ENCODE results near the gene VAPB. TPM values are rescaled to one million over a fixed set of nuclear protein-coding genes. Genes with fewer than 3 reads are reported as not detected.

Gene VAPB, protein sequence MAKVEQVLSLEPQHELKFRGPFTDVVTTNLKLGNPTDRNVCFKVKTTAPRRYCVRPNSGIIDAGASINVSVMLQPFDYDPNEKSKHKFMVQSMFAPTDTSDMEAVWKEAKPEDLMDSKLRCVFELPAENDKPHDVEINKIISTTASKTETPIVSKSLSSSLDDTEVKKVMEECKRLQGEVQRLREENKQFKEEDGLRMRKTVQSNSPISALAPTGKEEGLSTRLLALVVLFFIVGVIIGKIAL
- 39.7 and 40.9 TPM in 2 replicates for total RNA-seq

DNA sequence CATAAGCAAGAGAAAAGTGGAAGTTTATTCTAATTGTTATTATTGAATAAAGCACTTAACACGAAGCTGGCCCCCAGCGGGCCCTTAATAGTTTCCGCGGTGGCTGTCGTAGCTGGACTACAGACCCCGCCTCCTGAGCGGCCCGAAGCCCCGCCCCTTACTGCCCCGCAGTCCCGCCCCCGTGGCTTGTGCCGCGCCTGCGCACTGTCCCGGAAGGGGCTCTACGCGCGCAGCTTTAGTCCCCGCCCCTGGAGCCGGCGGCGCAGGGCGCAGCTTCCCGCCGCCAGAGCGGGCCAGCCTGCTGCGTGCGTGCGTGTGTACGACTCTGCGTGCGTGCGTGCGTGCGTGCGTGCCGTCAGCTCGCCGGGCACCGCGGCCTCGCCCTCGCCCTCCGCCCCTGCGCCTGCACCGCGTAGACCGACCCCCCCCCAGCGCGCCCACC is at the start of gene VAPB:
Gene VAPB, plus strand, starts transcription at position 348 of the 442 bp plus-strand sequence. CDS start 231 bp downstream, outside the sequence.
- intact Hi-C loops (cut with micrococcal nuclease): loop anchor here (1.0 to 10.0 kb wide), 9 partner anchors 19 to 994 kb away; partner anchors contain the start of genes NELFCD, PRELID3B, RAB22A and RBM38
- no peaks in the 10 kb centered on the region for H3K9me3 Mint-ChIP-seq
- peak; percentile 97 for DNase-seq (ENCODE audit: low spot score)
- H3K36me3 Mint-ChIP-seq (ENCODE audit: low read depth): peaks cover 23% of the 10 kb centered on the region
- peak within 1 kb of the TSS; percentile 99 for H3K4me3 Mint-ChIP-seq
- H3K27ac Mint-ChIP-seq: peak within 1 kb of the TSS; percentile 96
- H3K4me1 Mint-ChIP-seq (ENCODE audit: low read depth): peaks cover 39% of the 10 kb centered on the region
- H3K27me3 Mint-ChIP-seq (ENCODE audit: insufficient read depth): peaks cover 10% of the 10 kb centered on the region

DNA sequence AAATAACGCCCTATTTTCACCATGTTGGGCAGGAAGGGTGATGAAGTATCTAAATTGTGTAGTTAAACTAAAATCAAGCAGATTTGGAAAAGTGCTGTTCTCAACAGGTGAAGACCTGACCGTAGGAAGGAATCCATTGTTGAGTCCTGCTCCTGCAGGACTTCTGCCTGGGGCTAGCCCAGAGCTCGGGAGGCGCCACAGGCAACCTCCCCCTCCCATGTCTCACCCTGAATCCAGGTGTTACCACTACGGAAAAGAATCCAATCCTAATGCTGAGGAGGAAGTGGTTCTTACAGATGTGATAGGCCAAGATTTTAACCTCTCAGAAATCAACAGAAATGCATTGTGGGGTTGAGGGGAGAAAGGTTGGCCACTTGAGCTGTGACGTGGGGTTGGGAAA is 49.3 kb upstream of the VAPB start:
- no peaks in the 10 kb centered on the region for H3K27me3 Mint-ChIP-seq (ENCODE audit: insufficient read depth)
- H3K27ac Mint-ChIP-seq: no peak overlapping the region
- H3K36me3 Mint-ChIP-seq (ENCODE audit: low read depth): peaks cover 25% of the 10 kb centered on the region
- no peak for DNase-seq (ENCODE audit: low spot score)
- no peaks in the 10 kb centered on the region for H3K9me3 Mint-ChIP-seq
- peaks cover 14% of the 10 kb centered on the region for H3K4me1 Mint-ChIP-seq (ENCODE audit: low read depth)
- intact Hi-C loops (cut with micrococcal nuclease): no loop called here
- no peak overlapping the region for H3K4me3 Mint-ChIP-seq

DNA sequence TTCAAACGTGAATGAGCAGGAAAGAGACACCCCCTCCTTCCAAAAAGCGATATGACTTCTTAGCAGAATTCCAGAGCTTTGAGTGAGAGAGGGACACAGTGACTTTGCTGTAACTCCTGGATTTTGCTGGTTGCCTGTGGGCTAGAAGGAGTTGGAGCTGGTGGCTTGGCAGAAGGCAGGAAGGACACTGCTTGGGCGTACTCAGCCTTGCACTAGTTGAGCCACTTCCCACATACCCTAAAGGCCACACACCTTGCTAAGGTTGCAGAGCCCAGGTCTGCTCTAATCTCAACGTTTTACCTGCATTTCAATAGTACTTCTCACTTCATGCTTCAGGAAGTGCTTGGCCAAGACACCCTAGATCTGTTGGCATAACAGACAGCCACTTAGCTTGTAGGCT is 48.9 kb upstream of the VAPB start:
- intact Hi-C loops (cut with micrococcal nuclease): no loop called here
- Mint-ChIP-seq H3K36me3 (ENCODE audit: low read depth) (peaks cover 27% of the 10 kb centered on the region), H3K4me1 (ENCODE audit: low read depth) (peaks cover 14% of the 10 kb centered on the region), H3K27me3 (ENCODE audit: insufficient read depth) (no peaks in the 10 kb centered on the region), H3K4me3 (no peak overlapping the region), H3K9me3 (no peaks in the 10 kb centered on the region), H3K27ac (no peak overlapping the region)
- no peak for DNase-seq (ENCODE audit: low spot score)

DNA sequence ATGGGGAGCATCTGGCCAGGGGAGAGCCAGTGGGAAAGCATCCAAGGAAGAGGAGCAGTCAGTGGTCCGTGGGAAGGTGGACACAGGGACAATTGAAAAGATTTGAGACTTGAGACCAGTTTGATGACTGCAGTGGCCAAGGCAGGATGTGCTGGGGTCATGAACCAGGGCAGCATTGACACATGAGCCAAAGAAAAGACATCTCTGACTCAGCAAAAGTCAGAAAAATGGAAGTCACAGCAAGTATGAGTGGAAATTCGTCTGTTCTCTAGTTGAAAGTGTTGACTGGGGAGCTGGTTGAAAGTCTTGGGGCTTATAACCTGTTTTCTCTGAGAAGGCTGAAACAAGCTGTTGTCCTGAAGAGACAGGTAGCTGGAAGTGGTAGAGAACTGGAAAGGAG is 48.2 kb upstream of the VAPB start:
- no peak for DNase-seq (ENCODE audit: low spot score)
- intact Hi-C loops (cut with micrococcal nuclease): no loop called here
- Mint-ChIP-seq H3K36me3 (ENCODE audit: low read depth) (peaks cover 34% of the 10 kb centered on the region), H3K4me1 (ENCODE audit: low read depth) (peaks cover 14% of the 10 kb centered on the region), H3K9me3 (no peaks in the 10 kb centered on the region), H3K4me3 (no peak overlapping the region), H3K27me3 (ENCODE audit: insufficient read depth) (no peaks in the 10 kb centered on the region), H3K27ac (peak overlapping the region; percentile 14)

DNA sequence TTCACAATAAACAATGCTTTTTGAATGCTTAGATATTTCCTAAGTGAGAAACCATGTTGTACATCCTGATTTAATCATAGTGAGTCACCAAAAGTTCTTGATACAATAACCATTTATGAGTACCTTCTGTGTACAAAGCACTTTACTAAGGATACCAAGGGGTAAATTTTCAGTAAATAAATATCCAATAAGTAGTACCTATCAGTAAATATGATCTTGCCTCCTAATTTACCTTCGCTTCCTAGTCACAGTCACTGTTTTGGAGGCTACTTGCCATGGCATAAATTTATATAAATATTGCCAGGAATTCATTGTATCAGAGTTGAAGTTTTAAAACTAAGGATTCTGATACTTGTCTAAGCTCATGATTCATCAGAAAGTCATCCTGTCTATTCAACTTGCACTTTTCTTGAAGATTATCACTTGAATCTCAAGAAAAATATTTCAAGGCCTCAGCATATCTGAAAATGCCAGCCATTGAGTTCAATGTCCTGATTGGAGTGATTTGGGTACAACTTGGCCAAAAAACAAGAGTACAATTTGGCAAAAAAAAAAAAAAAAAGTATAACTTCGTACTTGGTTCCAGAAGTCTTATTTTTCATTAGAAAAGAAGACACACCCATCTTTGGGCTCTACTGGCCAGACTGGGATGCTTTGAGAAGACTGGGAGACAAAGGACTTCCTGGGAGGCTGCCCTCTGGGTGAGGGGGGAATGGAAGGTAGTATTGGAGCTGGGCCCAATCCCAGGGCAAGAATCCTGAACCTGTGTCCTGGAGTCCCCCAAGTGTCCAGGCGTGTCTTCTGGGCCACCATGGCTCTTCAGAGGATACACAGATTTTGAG is 46.7 kb upstream of the VAPB start:
- Mint-ChIP-seq H3K27me3 (ENCODE audit: insufficient read depth) (no peaks in the 10 kb centered on the region), H3K4me1 (ENCODE audit: low read depth) (peaks cover 14% of the 10 kb centered on the region), H3K4me3 (no peak overlapping the region), H3K9me3 (no peaks in the 10 kb centered on the region), H3K36me3 (ENCODE audit: low read depth) (peaks cover 41% of the 10 kb centered on the region), H3K27ac (no peak overlapping the region)
- DNase-seq (ENCODE audit: low spot score): no peak
- intact Hi-C loops (cut with micrococcal nuclease): no loop called here

DNA sequence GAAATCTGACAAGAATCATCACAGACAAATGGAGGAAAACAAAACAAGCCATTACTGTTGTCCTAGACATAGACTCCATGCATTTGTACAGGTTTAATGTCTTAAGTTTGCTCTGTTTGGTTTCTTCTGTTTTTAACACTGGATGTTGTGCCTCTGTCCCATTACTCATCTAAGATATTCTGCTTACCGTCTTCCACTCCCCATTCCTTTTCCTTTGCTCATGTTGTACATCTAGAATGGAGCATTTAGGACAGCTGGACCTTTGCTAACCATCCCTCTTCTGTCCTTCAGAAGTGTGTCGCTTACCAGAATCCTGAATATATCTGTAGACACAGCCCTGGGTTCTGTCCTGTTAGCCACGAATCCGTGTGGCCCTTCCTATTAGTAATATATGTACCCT is 44.3 kb upstream of the VAPB start:
- no peaks in the 10 kb centered on the region for H3K9me3 Mint-ChIP-seq
- H3K4me3 Mint-ChIP-seq: no peak overlapping the region
- H3K36me3 Mint-ChIP-seq (ENCODE audit: low read depth): peaks cover 38% of the 10 kb centered on the region

DNA sequence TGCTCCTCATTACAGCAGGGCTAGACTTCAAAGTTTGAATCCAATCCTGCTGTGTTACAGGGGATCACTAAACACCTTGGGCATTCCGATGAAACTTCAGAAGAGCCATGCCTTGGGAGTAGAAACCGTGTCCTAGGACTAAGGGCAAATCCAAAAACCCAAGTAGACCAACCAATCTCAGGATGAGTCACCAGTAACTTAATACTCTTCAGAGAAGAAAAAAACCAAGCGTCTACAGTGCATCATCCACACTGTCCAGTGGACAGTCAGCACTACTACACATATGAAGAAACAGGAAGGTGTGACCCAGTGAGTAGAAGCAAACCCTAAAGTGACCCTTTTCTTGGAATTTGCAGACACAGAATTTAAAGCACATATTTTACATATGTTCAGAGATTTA is 39.5 kb upstream of the VAPB start:
- peaks cover 34% of the 10 kb centered on the region for H3K36me3 Mint-ChIP-seq (ENCODE audit: low read depth)
- peaks cover 10% of the 10 kb centered on the region for H3K4me1 Mint-ChIP-seq (ENCODE audit: low read depth)
- intact Hi-C loops (cut with micrococcal nuclease): no loop called here
- DNase-seq (ENCODE audit: low spot score): no peak
- H3K9me3 Mint-ChIP-seq: no peaks in the 10 kb centered on the region
- no peak overlapping the region for H3K27ac Mint-ChIP-seq
- no peak overlapping the region for H3K4me3 Mint-ChIP-seq
- H3K27me3 Mint-ChIP-seq (ENCODE audit: insufficient read depth): no peaks in the 10 kb centered on the region

More for the DNA sequence above, 44.3 kb upstream of the VAPB start:
- DNase-seq (ENCODE audit: low spot score): no peak
- H3K27me3 Mint-ChIP-seq (ENCODE audit: insufficient read depth): no peaks in the 10 kb centered on the region
- H3K4me1 Mint-ChIP-seq (ENCODE audit: low read depth): peaks cover 18% of the 10 kb centered on the region
- intact Hi-C loops (cut with micrococcal nuclease): no loop called here
- H3K27ac Mint-ChIP-seq: no peak overlapping the region

DNA sequence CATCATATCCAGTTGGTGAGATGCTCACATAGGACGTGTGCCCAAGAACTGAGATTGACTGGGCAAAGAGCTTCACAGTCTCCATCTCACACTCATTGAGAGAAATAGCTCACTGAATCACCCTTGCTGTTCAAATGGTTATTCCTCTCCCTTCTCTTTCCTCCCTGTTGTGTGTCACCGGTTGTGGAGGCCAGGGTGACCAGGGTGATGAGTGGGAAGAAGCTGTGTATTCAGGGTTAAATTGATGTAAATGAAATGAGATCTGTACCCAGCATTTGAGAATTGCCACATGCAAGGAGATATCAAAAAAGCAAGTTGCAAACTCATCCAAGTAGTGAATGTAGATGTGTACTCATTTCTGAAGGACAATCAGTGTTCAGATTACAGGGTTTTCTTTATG is 36.6 kb upstream of the VAPB start:
- no peak for DNase-seq (ENCODE audit: low spot score)
- no peak overlapping the region for H3K27ac Mint-ChIP-seq
- H3K4me1 Mint-ChIP-seq (ENCODE audit: low read depth): peaks cover 10% of the 10 kb centered on the region
- H3K36me3 Mint-ChIP-seq (ENCODE audit: low read depth): peaks cover 21% of the 10 kb centered on the region
- H3K9me3 Mint-ChIP-seq: no peaks in the 10 kb centered on the region
- intact Hi-C loops (cut with micrococcal nuclease): loop anchor here (2.0 kb wide), 1 partner anchor 46 kb away; no protein-coding TSS in a partner anchor
- no peak overlapping the region for H3K4me3 Mint-ChIP-seq
- H3K27me3 Mint-ChIP-seq (ENCODE audit: insufficient read depth): no peaks in the 10 kb centered on the region

DNA sequence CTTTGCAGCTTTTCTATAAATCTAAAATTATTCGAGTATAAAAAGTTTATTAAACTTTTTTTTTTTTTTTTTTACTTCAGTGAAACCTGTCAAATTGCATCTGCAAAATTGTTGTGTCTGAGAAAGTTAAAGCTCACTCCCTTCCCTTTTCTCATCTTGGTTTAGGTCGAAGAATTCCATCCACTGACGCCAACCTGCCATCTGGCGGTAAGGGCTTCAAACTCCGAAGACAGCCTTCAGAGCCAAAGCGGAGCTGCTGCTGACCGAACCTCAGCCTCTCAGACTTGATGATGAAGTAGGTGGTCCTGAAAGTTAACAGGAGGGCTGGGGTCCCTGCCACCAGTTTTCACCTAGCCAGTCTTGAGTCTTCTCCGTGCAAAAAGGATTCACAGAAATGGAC is 29.6 kb upstream of the VAPB start:
- H3K27ac Mint-ChIP-seq: no peak overlapping the region
- no peaks in the 10 kb centered on the region for H3K9me3 Mint-ChIP-seq
- no peaks in the 10 kb centered on the region for H3K4me1 Mint-ChIP-seq (ENCODE audit: low read depth)
- H3K27me3 Mint-ChIP-seq (ENCODE audit: insufficient read depth): no peaks in the 10 kb centered on the region
- no peak overlapping the region for H3K4me3 Mint-ChIP-seq
- intact Hi-C loops (cut with micrococcal nuclease): no loop called here
- peaks cover 38% of the 10 kb centered on the region for H3K36me3 Mint-ChIP-seq (ENCODE audit: low read depth)
- DNase-seq (ENCODE audit: low spot score): no peak

DNA sequence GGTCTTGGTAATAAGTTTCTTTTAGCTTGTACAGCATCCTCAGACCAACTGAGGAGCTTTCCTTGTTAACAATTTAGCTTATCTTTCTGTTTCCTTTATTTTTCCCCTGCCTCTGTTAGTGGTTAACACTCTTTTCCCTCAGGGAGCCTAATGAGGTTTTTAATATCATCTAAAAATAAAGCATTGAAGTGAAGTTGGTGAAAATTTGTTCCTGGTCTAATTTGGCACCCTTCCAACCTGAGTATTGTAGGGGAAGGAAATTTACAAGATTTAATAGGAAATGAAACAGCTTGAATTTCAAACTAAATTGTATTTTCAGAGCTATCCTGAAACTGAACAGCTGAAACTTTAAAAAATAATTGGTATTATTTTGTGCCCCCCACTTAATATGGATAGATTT is 28.1 kb upstream of the VAPB start:
- no peak for DNase-seq (ENCODE audit: low spot score)
- H3K27ac Mint-ChIP-seq: no peak overlapping the region
- no peaks in the 10 kb centered on the region for H3K27me3 Mint-ChIP-seq (ENCODE audit: insufficient read depth)
- H3K9me3 Mint-ChIP-seq: no peaks in the 10 kb centered on the region
- peaks cover 34% of the 10 kb centered on the region for H3K36me3 Mint-ChIP-seq (ENCODE audit: low read depth)
- peaks cover under 1% of the 10 kb centered on the region for H3K4me1 Mint-ChIP-seq (ENCODE audit: low read depth)
- H3K4me3 Mint-ChIP-seq: no peak overlapping the region
- intact Hi-C loops (cut with micrococcal nuclease): no loop called here

DNA sequence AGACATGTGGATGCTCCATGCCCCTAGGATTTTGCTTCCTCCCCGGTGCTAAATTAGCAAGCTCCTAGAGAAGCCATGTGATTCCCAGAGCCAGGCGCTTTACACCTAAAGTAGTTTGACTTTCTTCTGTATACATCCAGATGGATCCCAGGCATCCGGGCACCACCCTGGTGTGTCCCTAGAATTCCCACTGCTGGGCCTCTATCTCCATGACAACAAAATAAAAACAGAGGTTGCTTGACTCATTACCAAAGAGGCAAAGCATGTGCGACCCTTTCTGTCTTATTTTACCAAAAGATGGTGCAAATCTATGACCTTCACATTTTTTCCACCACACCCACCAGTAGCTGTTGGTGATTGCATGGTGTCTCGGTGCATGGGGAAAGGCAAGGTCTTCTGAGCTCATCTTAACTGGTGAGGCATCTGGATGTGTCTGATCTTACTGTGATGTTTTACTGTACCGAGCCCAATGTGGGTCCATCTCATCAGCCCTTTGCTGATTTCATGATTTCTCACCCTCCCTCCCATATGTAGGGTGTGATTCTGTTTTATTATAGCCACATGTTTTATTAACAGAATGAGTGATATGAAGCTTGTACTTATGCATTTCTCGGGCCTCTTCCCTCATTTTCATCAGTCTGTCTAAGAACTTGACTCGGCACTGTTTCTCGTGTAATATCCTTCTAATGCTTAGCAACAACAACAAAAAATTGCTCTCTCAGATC is 27.4 kb upstream of the VAPB start:
- peaks cover 4% of the 10 kb centered on the region for H3K4me1 Mint-ChIP-seq (ENCODE audit: low read depth)
- no peak overlapping the region for H3K27ac Mint-ChIP-seq
- DNase-seq (ENCODE audit: low spot score): no peak
- H3K9me3 Mint-ChIP-seq: no peaks in the 10 kb centered on the region
- intact Hi-C loops (cut with micrococcal nuclease): no loop called here
- H3K4me3 Mint-ChIP-seq: no peak overlapping the region
- H3K27me3 Mint-ChIP-seq (ENCODE audit: insufficient read depth): no peaks in the 10 kb centered on the region
- peaks cover 33% of the 10 kb centered on the region for H3K36me3 Mint-ChIP-seq (ENCODE audit: low read depth)

DNA sequence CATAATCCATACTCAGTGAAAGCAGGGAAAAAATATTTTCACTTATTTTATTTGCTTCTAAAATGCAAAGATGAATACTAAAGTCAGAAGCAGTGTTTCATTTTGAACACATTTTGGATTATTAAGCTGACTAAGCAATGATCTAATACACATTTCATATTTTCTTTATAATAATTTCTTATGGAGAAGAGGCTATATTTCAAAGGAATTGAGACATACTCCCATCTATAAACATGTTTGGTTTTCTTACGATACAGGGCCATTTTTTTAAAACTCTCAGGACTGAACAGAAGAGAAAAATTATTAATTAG is 26.9 kb upstream of the VAPB start:
- no peak overlapping the region for H3K27ac Mint-ChIP-seq
- intact Hi-C loops (cut with micrococcal nuclease): no loop called here

DNA sequence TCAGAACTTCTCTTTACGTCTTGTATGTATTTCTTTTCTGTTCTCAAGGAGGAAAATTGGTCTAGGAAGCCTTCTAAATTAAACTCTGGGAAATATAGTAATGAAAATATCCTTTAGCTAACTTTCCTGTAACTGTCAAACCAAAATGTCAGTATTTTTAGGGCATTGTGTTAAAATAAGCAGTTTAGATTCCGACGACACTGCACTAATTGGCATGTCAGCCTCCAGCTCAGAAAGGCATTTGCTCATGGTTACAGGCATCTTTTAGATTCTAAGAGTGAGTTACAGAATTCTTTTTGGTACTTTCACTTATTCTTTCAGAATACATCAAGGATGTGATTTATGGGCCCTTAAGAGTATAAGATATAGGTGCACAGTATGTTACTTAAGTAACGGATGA is 26.1 kb upstream of the VAPB start:
- DNase-seq (ENCODE audit: low spot score): no peak
- Mint-ChIP-seq H3K27me3 (ENCODE audit: insufficient read depth) (no peaks in the 10 kb centered on the region), H3K4me1 (ENCODE audit: low read depth) (peaks cover 4% of the 10 kb centered on the region), H3K9me3 (no peaks in the 10 kb centered on the region), H3K36me3 (ENCODE audit: low read depth) (peaks cover 28% of the 10 kb centered on the region), H3K4me3 (no peak overlapping the region), H3K27ac (no peak overlapping the region)
- intact Hi-C loops (cut with micrococcal nuclease): no loop called here

More for the DNA sequence above, 26.9 kb upstream of the VAPB start:
- Mint-ChIP-seq H3K9me3 (no peaks in the 10 kb centered on the region), H3K4me3 (no peak overlapping the region), H3K27me3 (ENCODE audit: insufficient read depth) (no peaks in the 10 kb centered on the region), H3K36me3 (ENCODE audit: low read depth) (peaks cover 32% of the 10 kb centered on the region), H3K4me1 (ENCODE audit: low read depth) (peaks cover 4% of the 10 kb centered on the region)
- DNase-seq (ENCODE audit: low spot score): no peak

All from activated T-helper 1 cell treated with anti-CD3 and anti-CD28 coated beads, Interleukin-12 subunit alpha, Interleukin-12 subunit beta, Interleukin-2, Interleukin-4 antibody, amounts not matched to agents 30 ng/mL and 10 ng/mL and 1 ng/mL, durations not matched to agents 14 hours and 24 hours and 36 hours (primary cell).